ENCODE results near the gene ASTN1. TPM values are rescaled to one million over a fixed set of nuclear protein-coding genes. Genes with fewer than 3 reads are reported as not detected.

ASTN1 gene
- total and polyA plus RNA-seq, 2 experiments from 2014 or later: 1.1 TPM; not detected in 1

- Histone ChIP-seq H3K9me3 (ENCODE audit: low read depth) (no peaks in the 10 kb centered on the region), H3K36me3 (replicated peaks; ENCODE audit: insufficient read depth, low read depth) (no peaks in the 10 kb centered on the region), H3K4me2 (no peak overlapping the region), H2AFZ (no peak overlapping the region), H3K27me3 (no peaks in the 10 kb centered on the region), H3K79me2 (no peaks in the 10 kb centered on the region), H4K20me1 (ENCODE audit: insufficient read depth, poor library complexity, severe bottlenecking) (no peaks in the 10 kb centered on the region), H3K4me3 (no peak overlapping the region), H3K9me2 (replicated peaks; ENCODE audit: insufficient read depth) (no peaks in the 10 kb centered on the region), H3K27ac (no peak overlapping the region), H3K4me1 (ENCODE audit: insufficient read depth) (peaks cover 4% of the 10 kb centered on the region)
- 20% methylated on average over 1 of the region's 1 CpG for WGBS (ENCODE audit: low lambda C conversion rate, missing lambda C conversion rate)
- TF ChIP-seq CTCF (IDR thresholded peaks at IDR 0.05; ENCODE audit: poor library complexity) (no peak), EZH2phosphoT487 (IDR thresholded peaks at IDR 0.05; ENCODE audit: low read depth, severe bottlenecking, unreplicated experiment) (no peak), EZH2 (IDR thresholded peaks at IDR 0.05; ENCODE audit: borderline replicate concordance) (no peak)
- peak; percentile 5 for DNase-seq (ENCODE audit: low spot score)
Observed at GRCh38 chr1:176826265-176826664, 338.2 kb downstream of the ASTN1 start.

GRCh38 chr1:176820391-176821031 is 344.0 kb downstream of the ASTN1 start:
- TF ChIP-seq EZH2phosphoT487 (IDR thresholded peaks at IDR 0.05; ENCODE audit: low read depth, severe bottlenecking, unreplicated experiment) (no peak), CTCF (IDR thresholded peaks at IDR 0.05; ENCODE audit: poor library complexity) (no peak), EZH2 (IDR thresholded peaks at IDR 0.05; ENCODE audit: borderline replicate concordance) (no peak)
- no peaks in the 10 kb centered on the region for H3K4me1 ChIP-seq (ENCODE audit: insufficient read depth)
- H3K9me2 ChIP-seq (replicated peaks; ENCODE audit: insufficient read depth): no peaks in the 10 kb centered on the region
- 92% methylated on average over 5 of the region's 5 CpGs for WGBS (ENCODE audit: low lambda C conversion rate, missing lambda C conversion rate)
- H2AFZ ChIP-seq: no peak overlapping the region
- H3K9me3 ChIP-seq (ENCODE audit: low read depth): no peaks in the 10 kb centered on the region
- no peak for DNase-seq (ENCODE audit: low spot score)
- no peak overlapping the region for H3K4me3 ChIP-seq
- H3K27me3 ChIP-seq: no peaks in the 10 kb centered on the region
- H4K20me1 ChIP-seq (ENCODE audit: insufficient read depth, poor library complexity, severe bottlenecking): no peaks in the 10 kb centered on the region
- no peaks in the 10 kb centered on the region for H3K36me3 ChIP-seq (replicated peaks; ENCODE audit: insufficient read depth, low read depth)
- no peaks in the 10 kb centered on the region for H3K79me2 ChIP-seq
- no peak overlapping the region for H3K27ac ChIP-seq
- no peak overlapping the region for H3K4me2 ChIP-seq

- TF ChIP-seq EZH2 (IDR thresholded peaks at IDR 0.05; ENCODE audit: borderline replicate concordance): no peak
- no peak for TF ChIP-seq CTCF (IDR thresholded peaks at IDR 0.05; ENCODE audit: poor library complexity)
- no peak for TF ChIP-seq EZH2phosphoT487 (IDR thresholded peaks at IDR 0.05; ENCODE audit: low read depth, severe bottlenecking, unreplicated experiment)
- H3K36me3 ChIP-seq (replicated peaks; ENCODE audit: insufficient read depth, low read depth): no peaks in the 10 kb centered on the region
- H3K4me2 ChIP-seq: no peak overlapping the region
- H3K9me2 ChIP-seq (replicated peaks; ENCODE audit: insufficient read depth): no peaks in the 10 kb centered on the region
- no peaks in the 10 kb centered on the region for H3K4me1 ChIP-seq (ENCODE audit: insufficient read depth)
- 91% methylated on average over 3 of the region's 3 CpGs for WGBS (ENCODE audit: low lambda C conversion rate, missing lambda C conversion rate)
- no peaks in the 10 kb centered on the region for H3K9me3 ChIP-seq (ENCODE audit: low read depth)
- no peak overlapping the region for H3K27ac ChIP-seq
- H2AFZ ChIP-seq: no peak overlapping the region
- DNase-seq (ENCODE audit: low spot score): no peak
- no peak overlapping the region for H3K4me3 ChIP-seq
- no peaks in the 10 kb centered on the region for H4K20me1 ChIP-seq (ENCODE audit: insufficient read depth, poor library complexity, severe bottlenecking)
- H3K27me3 ChIP-seq: no peaks in the 10 kb centered on the region
- no peaks in the 10 kb centered on the region for H3K79me2 ChIP-seq
Observed at GRCh38 chr1:176816232-176816631, 348.3 kb downstream of the ASTN1 start.
